Measurements from ENCODE around the gene ELK3.

DNA sequence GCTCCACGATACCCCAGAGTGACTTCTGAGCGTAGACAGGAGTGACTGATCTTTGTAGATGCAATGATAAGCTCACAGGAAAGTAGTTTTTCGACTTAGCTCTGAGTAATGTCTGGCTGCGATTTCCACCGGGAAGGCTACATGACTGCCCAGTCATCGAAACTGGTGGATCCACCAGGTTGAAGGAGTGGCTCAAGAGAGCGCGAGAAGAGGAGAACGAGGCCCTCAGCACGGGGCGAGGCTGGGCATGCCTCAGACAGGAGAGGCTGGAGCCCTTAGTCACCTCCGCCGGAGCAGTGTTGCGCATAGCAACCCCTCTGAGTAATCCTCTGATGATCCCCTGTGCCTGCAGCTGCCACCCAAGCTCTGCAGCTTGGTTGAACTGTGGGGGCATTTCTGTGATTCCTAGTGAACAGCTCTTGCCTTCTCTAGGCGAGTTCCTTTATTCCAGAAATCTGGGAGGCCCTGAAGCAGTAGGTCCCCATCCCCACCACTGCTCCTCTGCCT, 25.6 kb downstream of the ELK3 start:
- TF ChIP-seq CTCF (conservative IDR thresholded peaks at IDR 0.05 in 1 of 2, IDR thresholded peaks at IDR 0.05 in 1 of 2; ENCODE audit: extremely low read depth in 1 of 2, insufficient read depth in 1 of 2, low read depth in 1 of 2, low read length in 2 of 2) (no peak), EZH2 (IDR thresholded peaks at IDR 0.05; ENCODE audit: borderline replicate concordance, low read length) (no peak)

All from mammary epithelial cell (primary cell).